HG03354 (cell line): ENCODE data around the gene MED12L.
"Not testable (repeated sequence)": the region's sequence is repeated elsewhere in the genome, so short reads cannot be mapped to it uniquely, and the experiment has no call there.

Source experiments
- ATAC-seq: cut with Tn5 transposase; IDR thresholded peaks from one replicate; pipeline ENCODE4 v1.9.1; 2021; ENCODE audit warnings: mild to moderate bottlenecking; ENCODE audit not compliant: unreplicated experiment, poor library complexity, severe bottlenecking

MED12L gene

DNA sequence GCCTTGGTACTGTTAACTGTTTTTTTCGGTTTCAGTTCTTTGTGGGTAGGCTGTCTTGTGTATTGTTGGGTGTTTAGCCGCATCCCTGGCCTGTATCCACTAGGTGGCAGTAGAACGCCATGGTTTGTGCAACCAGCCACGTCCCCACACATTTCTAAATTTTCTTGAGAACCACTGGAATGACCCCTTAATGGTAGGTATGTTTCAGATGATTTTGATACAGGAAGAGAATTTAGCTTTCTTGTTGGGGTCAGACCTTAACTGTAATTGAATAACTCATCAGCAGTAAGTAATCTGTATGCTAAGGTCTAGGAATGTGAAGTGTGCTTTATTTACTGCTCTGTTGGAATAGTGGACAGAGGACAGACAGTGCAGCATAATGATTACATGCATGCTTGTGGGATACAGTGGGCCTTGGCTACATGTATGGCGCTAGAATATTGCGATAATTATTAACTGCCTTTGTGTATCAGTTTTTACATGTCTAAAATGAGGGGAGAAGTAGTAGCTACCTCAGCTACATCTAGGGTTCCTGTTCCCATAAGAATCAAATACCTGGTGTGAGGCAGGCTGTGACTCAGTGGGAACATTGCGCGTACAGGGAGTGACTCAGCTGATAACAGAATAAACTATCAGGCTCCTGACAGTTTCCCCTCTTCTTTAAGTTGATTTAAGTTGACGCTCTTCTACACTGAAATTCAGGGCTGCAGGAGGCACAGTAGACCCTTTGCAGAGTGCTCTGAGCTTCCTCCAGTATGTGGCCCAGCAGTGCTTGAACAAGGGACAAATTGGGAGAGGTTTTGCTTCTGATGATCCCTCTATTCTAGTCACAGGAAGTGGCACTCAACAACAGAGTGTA is 142.6 kb downstream of the MED12L start:
- ATAC-seq: peak; percentile 88

DNA sequence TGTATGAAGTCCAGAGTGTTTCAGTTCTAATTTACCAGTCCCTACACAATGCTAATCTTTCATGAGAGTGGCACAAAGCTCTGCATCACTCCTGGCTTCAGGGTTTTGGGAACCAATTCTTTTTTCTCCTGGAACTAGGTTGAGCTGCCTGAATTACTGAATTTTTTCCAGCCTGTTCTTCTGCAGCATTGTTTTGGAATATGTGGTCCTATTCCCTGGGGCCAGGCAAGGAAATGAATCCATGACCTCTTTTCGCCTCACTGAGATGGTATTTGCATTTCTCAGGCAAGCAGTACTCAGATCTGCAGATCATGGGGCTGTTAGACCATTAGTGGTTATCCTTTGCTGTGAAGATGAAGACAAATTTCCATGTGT is 143.2 kb downstream of the MED12L start:
- no peak for ATAC-seq

DNA sequence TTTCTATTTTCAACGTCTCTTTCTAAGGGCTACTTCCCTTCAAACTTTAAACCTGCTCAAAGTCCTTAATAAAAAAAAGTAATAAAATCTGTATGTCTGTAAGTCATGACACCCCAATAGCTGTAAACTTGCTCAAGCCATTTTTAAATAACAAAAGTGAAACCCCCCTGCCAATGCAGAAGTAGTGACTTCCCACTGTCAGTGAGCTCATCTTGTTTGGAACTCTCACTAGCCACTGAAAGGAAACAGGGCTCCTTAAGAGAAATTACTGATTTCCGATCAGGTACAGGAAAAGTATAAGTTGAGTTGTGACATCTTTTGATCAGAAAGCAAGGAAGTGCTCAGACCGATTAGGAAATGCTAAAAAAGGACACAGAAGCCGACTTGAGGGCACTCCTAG is 145.2 kb downstream of the MED12L start:
- peak; percentile 62 for ATAC-seq

DNA sequence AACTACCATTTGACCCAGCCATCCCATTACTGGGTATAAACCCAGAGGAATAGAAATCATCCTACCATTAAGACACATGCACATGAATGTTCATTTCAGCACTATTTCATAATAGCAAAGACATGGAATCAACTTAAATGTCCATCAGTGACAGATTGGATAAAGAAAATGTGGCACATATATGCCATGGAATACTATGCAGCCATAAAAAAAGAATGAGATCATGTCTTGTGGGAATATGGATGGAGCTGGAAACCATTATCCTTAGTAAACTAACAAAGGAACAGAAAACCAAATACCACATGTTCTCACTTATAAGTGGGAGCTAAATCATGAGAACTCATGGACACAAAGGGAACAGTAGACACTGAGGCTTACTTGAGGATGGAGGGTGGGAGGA is 146.9 kb downstream of the MED12L start:
- not testable (repeated sequence) for ATAC-seq

- no peak for ATAC-seq
These were observed 147.5 kb downstream of the MED12L start for GRCh38 chr3:151232991-151233390.

DNA sequence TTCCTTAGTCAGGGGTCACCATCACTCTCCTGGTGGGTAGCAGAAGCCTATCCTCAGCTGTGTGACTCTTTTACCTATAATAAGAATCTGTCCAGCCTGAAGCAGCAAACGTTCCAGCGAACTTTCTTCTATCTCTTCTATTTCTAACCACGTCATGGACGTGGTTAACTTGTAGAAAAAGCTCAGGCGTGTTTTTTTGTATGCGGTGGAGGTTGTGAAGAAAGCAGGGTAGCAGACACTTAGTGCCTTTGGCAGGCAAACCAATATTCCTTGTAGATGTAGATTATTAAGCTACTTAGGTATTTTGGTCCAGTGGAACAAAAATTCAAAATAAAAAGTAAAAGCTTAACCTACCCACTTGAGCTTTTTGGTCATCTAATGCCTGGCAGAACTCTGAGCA is 149.4 kb downstream of the MED12L start:
- no peak for ATAC-seq

DNA sequence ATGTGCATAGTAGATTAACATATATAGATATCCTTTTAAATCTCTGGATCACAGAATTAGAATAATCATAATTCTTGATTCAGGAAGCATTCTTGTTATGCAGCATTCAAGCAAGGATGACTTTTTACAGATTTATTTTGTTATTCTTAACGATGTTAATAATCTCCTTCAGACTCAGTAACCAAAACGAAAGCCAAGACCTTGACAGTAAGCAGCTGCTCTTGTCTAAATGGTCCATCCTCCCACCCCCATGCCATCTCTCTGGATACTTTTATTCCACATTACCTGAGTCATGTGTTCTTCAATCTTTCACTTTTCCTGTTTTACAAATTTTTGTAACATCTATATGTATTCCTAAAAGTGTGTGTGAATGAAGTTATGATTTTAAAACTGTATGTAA is 150.9 kb downstream of the MED12L start:
- ATAC-seq: no peak

DNA sequence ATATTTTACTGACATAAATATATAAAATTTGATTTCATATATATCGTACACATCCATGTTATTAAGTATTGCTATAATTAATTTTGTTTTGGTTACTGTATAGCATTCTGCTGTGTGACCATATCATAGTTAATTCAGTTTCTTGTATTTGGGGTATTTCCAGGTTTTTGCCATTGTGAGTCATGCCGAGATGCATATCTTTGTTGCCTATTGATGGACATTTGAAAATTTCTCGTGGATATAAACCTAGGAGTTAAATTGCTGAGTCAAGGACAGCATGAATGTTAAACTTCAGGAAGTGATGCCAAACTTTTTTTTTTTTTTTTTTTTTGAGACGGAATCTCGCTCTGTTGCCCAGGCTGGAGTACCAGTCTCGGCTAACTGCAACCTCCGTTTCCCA is 151.3 kb downstream of the MED12L start:
- ATAC-seq: no peak

DNA sequence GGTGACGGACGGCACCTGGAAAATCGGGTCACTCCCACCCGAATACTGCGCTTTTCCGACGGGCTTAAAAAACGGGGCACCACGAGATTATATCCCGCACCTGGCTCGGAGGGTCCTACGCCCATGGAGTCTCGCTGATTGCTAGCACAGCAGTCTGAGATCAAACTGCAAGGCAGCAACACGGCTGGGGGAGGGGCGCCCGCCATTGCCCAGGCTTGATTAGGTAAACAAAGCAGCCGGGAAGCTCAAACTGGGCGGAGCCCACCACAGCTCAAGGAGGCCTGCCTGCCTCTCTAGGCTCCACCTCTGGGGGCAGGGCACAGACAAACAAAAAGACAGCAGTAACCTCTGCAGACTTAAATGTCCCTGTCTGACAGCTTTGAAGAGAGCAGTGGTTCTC is 156.5 kb downstream of the MED12L start:
- not testable (repeated sequence) for ATAC-seq

DNA sequence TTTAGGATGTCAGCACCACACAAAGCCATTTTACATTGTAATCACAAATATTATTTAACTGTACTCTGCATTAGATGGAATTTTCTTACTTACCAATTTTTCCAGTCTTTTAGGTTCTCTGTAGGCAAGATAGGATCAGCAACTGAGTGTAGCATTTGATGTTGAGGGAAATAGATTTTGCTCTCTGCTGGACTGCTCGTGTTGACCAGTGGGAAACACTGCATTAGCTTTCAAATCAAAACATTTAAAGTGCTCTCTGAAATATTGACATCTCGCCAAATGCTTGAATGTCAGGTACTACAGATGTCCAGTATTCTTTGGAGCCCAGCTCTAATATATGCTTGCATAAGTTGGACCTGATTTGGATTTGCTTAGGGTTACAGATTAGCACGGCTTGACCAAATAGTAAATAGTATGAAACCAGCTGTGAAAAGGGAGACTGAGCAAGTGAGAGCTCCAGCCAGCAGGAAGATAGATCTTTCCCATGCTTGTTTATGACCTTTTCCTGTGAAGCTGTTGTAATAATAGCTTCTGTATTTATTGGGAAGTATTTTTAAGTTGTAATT is 163.4 kb downstream of the MED12L start:
- ATAC-seq: no peak

DNA sequence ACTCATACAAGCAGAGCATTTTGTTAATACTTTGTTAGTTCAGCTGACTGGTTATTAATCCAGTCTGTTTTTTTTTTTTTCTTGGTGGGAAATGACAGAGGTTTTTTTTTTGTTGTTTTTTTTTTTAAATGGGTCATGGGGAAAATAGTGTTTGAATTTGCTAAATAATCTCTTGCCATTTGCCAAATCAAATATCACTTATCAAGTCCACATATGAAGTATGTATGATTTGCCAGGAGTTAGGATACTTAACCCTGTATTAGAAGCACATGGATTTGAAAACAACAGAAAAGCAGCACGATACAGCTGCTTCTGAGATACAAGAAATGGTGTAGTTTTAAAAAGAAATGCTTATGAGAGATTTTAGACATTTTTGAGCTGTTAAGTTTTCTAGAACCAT is 171.3 kb downstream of the MED12L start:
- ATAC-seq: no peak

GRCh38 chr3:151259664-151260063 is 174.2 kb downstream of the MED12L start:
- ATAC-seq: no peak

- ATAC-seq: no peak
These were observed 177.5 kb downstream of the MED12L start for GRCh38 chr3:151262871-151263525.

DNA sequence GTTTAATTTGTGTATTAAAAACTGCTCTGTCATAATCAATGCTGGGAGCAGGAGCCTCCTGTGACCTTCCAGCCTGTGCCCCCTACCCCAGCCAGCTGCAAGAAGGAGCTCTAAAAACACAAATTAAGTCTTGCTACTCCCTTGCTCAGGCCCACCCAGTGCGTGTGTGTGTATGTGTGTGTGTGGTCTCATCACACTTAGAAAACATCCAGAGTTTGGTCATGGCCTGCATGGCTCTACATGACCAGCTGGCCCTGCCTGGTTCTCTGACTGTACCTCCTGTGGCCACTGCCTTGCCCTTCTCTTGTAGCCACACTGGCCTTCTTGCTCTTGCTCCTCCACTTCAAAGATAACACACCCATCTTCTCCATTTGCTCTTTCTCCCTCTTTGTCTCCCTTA is 179.1 kb downstream of the MED12L start:
- ATAC-seq: no peak

- no peak for ATAC-seq
These were observed 179.7 kb downstream of the MED12L start for GRCh38 chr3:151265166-151265565.

- ATAC-seq: peak; percentile 97
These were observed 180.4 kb downstream of the MED12L start for GRCh38 chr3:151265866-151266265.

GRCh38 chr3:151267066-151267465 is 181.6 kb downstream of the MED12L start:
- ATAC-seq: no peak

- peak; percentile 41 for ATAC-seq
These were observed 183.1 kb downstream of the MED12L start for GRCh38 chr3:151268267-151269235.

GRCh38 chr3:151269631-151270030 is 184.2 kb downstream of the MED12L start:
- ATAC-seq: no peak

GRCh38 chr3:151275091-151275490 is 189.6 kb downstream of the MED12L start:
- no peak for ATAC-seq
